Measurements from ENCODE around the gene DUSP22. TPM values are rescaled to one million over a fixed set of nuclear protein-coding genes. Genes with fewer than 3 reads are reported as not detected.

The DUSP22 gene
- total RNA-seq, 1 experiment from 2014 or later, result 30.7 TPM

GRCh38 chr6:298233-299103 is 6.2 kb downstream of the DUSP22 start:
- H3K27me3 ChIP-seq (ENCODE audit: control insufficient read depth, insufficient read depth, low read length), result no peaks in the 10 kb centered on the region
- DNase-seq, result no peak
- no peak overlapping the region for H3K4me3 ChIP-seq (ENCODE audit: insufficient read depth, low read depth, low read length)
- H3K36me3 ChIP-seq (replicated peaks; ENCODE audit: control insufficient read depth, insufficient read depth, low read length), result no peaks in the 10 kb centered on the region

GRCh38 chr6:299104-299980 is 7.1 kb downstream of the DUSP22 start:
- no peak overlapping the region for H3K4me3 ChIP-seq (ENCODE audit: insufficient read depth, low read depth, low read length)
- H3K36me3 ChIP-seq (replicated peaks; ENCODE audit: control insufficient read depth, insufficient read depth, low read length), result no peaks in the 10 kb centered on the region
- DNase-seq, result no peak
- no peaks in the 10 kb centered on the region for H3K27me3 ChIP-seq (ENCODE audit: control insufficient read depth, insufficient read depth, low read length)

DNA sequence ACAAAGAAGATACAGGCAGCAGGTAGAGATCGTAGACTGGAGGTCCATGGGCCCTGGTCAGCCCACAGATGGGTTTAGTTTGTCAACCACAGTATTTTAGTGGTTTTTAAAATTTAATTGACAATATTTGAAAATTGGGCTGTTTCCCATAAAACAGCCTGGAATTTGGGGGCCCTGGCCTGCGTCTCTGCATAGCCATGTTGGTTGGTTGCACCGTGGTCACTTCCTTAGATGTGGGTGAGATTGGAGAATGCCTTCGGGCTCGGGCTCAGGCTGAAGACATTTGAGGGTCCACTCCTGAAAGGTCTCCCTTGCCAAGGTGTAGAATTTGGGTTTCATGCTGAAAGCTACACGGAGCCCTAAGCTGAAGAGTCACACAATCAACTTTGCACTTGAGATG is 7.7 kb downstream of the DUSP22 start:
- H3K27me3 ChIP-seq (ENCODE audit: control insufficient read depth, insufficient read depth, low read length), result no peaks in the 10 kb centered on the region
- no peaks in the 10 kb centered on the region for H3K36me3 ChIP-seq (replicated peaks; ENCODE audit: control insufficient read depth, insufficient read depth, low read length)
- H3K4me3 ChIP-seq (ENCODE audit: insufficient read depth, low read depth, low read length), result no peak overlapping the region
- no peak for DNase-seq

- no peaks in the 10 kb centered on the region for H3K36me3 ChIP-seq (replicated peaks; ENCODE audit: control insufficient read depth, insufficient read depth, low read length)
- H3K27me3 ChIP-seq (ENCODE audit: control insufficient read depth, insufficient read depth, low read length), result no peaks in the 10 kb centered on the region
- DNase-seq, result no peak
- no peak overlapping the region for H3K4me3 ChIP-seq (ENCODE audit: insufficient read depth, low read depth, low read length)
These were observed 8.4 kb downstream of the DUSP22 start for GRCh38 chr6:300494-301198.

- Histone ChIP-seq H3K36me3 (replicated peaks; ENCODE audit: control insufficient read depth, insufficient read depth, low read length) (no peaks in the 10 kb centered on the region), H3K27me3 (ENCODE audit: control insufficient read depth, insufficient read depth, low read length) (no peaks in the 10 kb centered on the region), H3K4me3 (ENCODE audit: insufficient read depth, low read depth, low read length) (no peak overlapping the region)
- no peak for DNase-seq
These were observed 9.2 kb downstream of the DUSP22 start for GRCh38 chr6:301526-301925.

- H3K36me3 ChIP-seq (replicated peaks; ENCODE audit: control insufficient read depth, insufficient read depth, low read length), result no peaks in the 10 kb centered on the region
- no peak overlapping the region for H3K4me3 ChIP-seq (ENCODE audit: insufficient read depth, low read depth, low read length)
- DNase-seq, result no peak
- no peaks in the 10 kb centered on the region for H3K27me3 ChIP-seq (ENCODE audit: control insufficient read depth, insufficient read depth, low read length)
These were observed 9.8 kb downstream of the DUSP22 start for GRCh38 chr6:301929-302705.

GRCh38 chr6:302760-303159 is 10.5 kb downstream of the DUSP22 start:
- H3K4me3 ChIP-seq (ENCODE audit: insufficient read depth, low read depth, low read length), result no peak overlapping the region
- no peak for DNase-seq

GRCh38 chr6:303263-303662 is 11.0 kb downstream of the DUSP22 start:
- Histone ChIP-seq H3K27me3 (ENCODE audit: control insufficient read depth, insufficient read depth, low read length) (no peaks in the 10 kb centered on the region), H3K4me3 (ENCODE audit: insufficient read depth, low read depth, low read length) (no peak overlapping the region), H3K36me3 (replicated peaks; ENCODE audit: control insufficient read depth, insufficient read depth, low read length) (no peaks in the 10 kb centered on the region)
- DNase-seq, result no peak

More at GRCh38 chr6:302760-303159, 10.5 kb downstream of the DUSP22 start:
- no peaks in the 10 kb centered on the region for H3K27me3 ChIP-seq (ENCODE audit: control insufficient read depth, insufficient read depth, low read length)
- no peaks in the 10 kb centered on the region for H3K36me3 ChIP-seq (replicated peaks; ENCODE audit: control insufficient read depth, insufficient read depth, low read length)

- Histone ChIP-seq H3K27me3 (ENCODE audit: control insufficient read depth, insufficient read depth, low read length) (no peaks in the 10 kb centered on the region), H3K36me3 (replicated peaks; ENCODE audit: control insufficient read depth, insufficient read depth, low read length) (no peaks in the 10 kb centered on the region), H3K4me3 (ENCODE audit: insufficient read depth, low read depth, low read length) (no peak overlapping the region)
- DNase-seq, result peak; percentile 85
These were observed 11.8 kb downstream of the DUSP22 start for GRCh38 chr6:303948-304558.

- no peak overlapping the region for H3K4me3 ChIP-seq (ENCODE audit: insufficient read depth, low read depth, low read length)
- no peaks in the 10 kb centered on the region for H3K27me3 ChIP-seq (ENCODE audit: control insufficient read depth, insufficient read depth, low read length)
- DNase-seq, result no peak
- no peaks in the 10 kb centered on the region for H3K36me3 ChIP-seq (replicated peaks; ENCODE audit: control insufficient read depth, insufficient read depth, low read length)
These were observed 12.6 kb downstream of the DUSP22 start for GRCh38 chr6:304833-305370.

GRCh38 chr6:305371-306206 is 13.3 kb downstream of the DUSP22 start:
- H3K36me3 ChIP-seq (replicated peaks; ENCODE audit: control insufficient read depth, insufficient read depth, low read length), result no peaks in the 10 kb centered on the region
- no peak for DNase-seq
- no peaks in the 10 kb centered on the region for H3K27me3 ChIP-seq (ENCODE audit: control insufficient read depth, insufficient read depth, low read length)
- H3K4me3 ChIP-seq (ENCODE audit: insufficient read depth, low read depth, low read length), result no peak overlapping the region

DNA sequence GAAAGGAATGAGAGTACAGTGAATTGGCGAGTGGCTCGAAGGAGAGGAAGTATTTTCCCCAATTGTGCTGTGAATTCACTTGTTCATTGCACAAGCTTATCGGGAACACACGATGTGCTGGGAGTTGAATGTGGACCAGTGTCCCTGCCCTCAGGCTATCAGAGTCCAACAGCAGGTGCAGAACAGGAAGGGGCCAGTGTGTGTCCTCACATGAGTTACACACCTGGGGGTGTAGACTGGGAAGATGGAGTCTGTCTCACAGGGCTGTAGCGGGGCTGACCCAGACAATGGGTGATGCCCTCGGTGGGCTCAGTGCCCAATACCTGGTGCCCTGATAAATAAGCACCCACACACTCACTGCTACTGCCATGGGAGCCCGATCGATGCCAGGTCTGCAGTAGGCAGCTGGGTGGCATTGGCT is 14.4 kb downstream of the DUSP22 start:
- Histone ChIP-seq H3K36me3 (replicated peaks; ENCODE audit: control insufficient read depth, insufficient read depth, low read length) (no peaks in the 10 kb centered on the region), H3K27me3 (ENCODE audit: control insufficient read depth, insufficient read depth, low read length) (no peaks in the 10 kb centered on the region), H3K4me3 (ENCODE audit: insufficient read depth, low read depth, low read length) (no peak overlapping the region)
- DNase-seq, result no peak
